ENCODE data around the gene ESRRB. TPM values are rescaled to one million over a fixed set of nuclear protein-coding genes. Genes with fewer than 3 reads are reported as not detected.
A peak's percentile ranks its signal among the peaks of the same experiment; 100 is the strongest.

Gene ESRRB
- total RNA-seq, 2 experiments from 2014 or later = 0.10 TPM; not detected in 1

GRCh38 chr14:76473481-76474263 lies 97.7 kb downstream of the ESRRB start:
- no peak overlapping the region for H3K27ac Mint-ChIP-seq
- H3K4me3 Mint-ChIP-seq = no peak overlapping the region
- H3K27me3 Mint-ChIP-seq = peaks cover 11% of the 10 kb centered on the region
- H3K9me3 Mint-ChIP-seq = no peaks in the 10 kb centered on the region
- H3K36me3 Mint-ChIP-seq = no peaks in the 10 kb centered on the region
- CTCF ChIA-PET = interaction anchor here (1.2 kb wide), 1 partner anchor 18 kb away, joined by 4 read pairs; no protein-coding TSS in a partner anchor
- POLR2A ChIA-PET = no interaction called here
- intact Hi-C loops (cut with micrococcal nuclease) = no loop called here
- DNase-seq = no peak
- no peaks in the 10 kb centered on the region for H3K4me1 Mint-ChIP-seq (ENCODE audit: low read depth)

GRCh38 chr14:76480426-76480825 lies 104.5 kb downstream of the ESRRB start:
- Mint-ChIP-seq H3K4me3 (no peak overlapping the region), H3K4me1 (ENCODE audit: low read depth) (no peaks in the 10 kb centered on the region), H3K27ac (no peak overlapping the region), H3K36me3 (no peaks in the 10 kb centered on the region), H3K27me3 (no peaks in the 10 kb centered on the region), H3K9me3 (no peaks in the 10 kb centered on the region)
- ChIA-PET CTCF (no interaction called here), POLR2A (no interaction called here)
- no peak for DNase-seq
- intact Hi-C loops (cut with micrococcal nuclease) = no loop called here

GRCh38 chr14:76484355-76484754 lies 108.4 kb downstream of the ESRRB start:
- intact Hi-C loops (cut with micrococcal nuclease) = no loop called here
- Mint-ChIP-seq H3K9me3 (no peaks in the 10 kb centered on the region), H3K4me1 (ENCODE audit: low read depth) (no peaks in the 10 kb centered on the region), H3K27ac (no peak overlapping the region), H3K36me3 (no peaks in the 10 kb centered on the region), H3K27me3 (no peaks in the 10 kb centered on the region), H3K4me3 (no peak overlapping the region)
- DNase-seq = no peak
- ChIA-PET POLR2A (no interaction called here), CTCF (no interaction called here)

- CTCF ChIA-PET = no interaction called here
- Mint-ChIP-seq H3K9me3 (no peaks in the 10 kb centered on the region), H3K4me3 (no peak overlapping the region), H3K27me3 (no peaks in the 10 kb centered on the region), H3K36me3 (no peaks in the 10 kb centered on the region), H3K4me1 (ENCODE audit: low read depth) (no peaks in the 10 kb centered on the region), H3K27ac (no peak overlapping the region)
- POLR2A ChIA-PET = no interaction called here
- intact Hi-C loops (cut with micrococcal nuclease) = no loop called here
- DNase-seq = no peak
These were observed 110.4 kb downstream of the ESRRB start for GRCh38 chr14:76486251-76486743.

GRCh38 chr14:76488551-76488950 lies 112.6 kb downstream of the ESRRB start:
- intact Hi-C loops (cut with micrococcal nuclease) = no loop called here
- no peaks in the 10 kb centered on the region for H3K36me3 Mint-ChIP-seq
- H3K4me1 Mint-ChIP-seq (ENCODE audit: low read depth) = no peaks in the 10 kb centered on the region
- ChIA-PET POLR2A (no interaction called here), CTCF (no interaction called here)
- no peak for DNase-seq
- H3K27ac Mint-ChIP-seq = no peak overlapping the region
- H3K27me3 Mint-ChIP-seq = no peaks in the 10 kb centered on the region
- H3K4me3 Mint-ChIP-seq = no peak overlapping the region
- H3K9me3 Mint-ChIP-seq = no peaks in the 10 kb centered on the region

GRCh38 chr14:76489667-76490066 lies 113.7 kb downstream of the ESRRB start:
- DNase-seq = no peak
- H3K4me3 Mint-ChIP-seq = no peak overlapping the region
- CTCF ChIA-PET = interaction anchor here (0.7 to 1.1 kb wide), 2 partner anchors 10 to 33 kb away, joined by 3 read pairs; no protein-coding TSS in a partner anchor
- no peaks in the 10 kb centered on the region for H3K9me3 Mint-ChIP-seq
- H3K36me3 Mint-ChIP-seq = no peaks in the 10 kb centered on the region
- H3K4me1 Mint-ChIP-seq (ENCODE audit: low read depth) = no peaks in the 10 kb centered on the region
- H3K27ac Mint-ChIP-seq = no peak overlapping the region
- no peaks in the 10 kb centered on the region for H3K27me3 Mint-ChIP-seq
- POLR2A ChIA-PET = no interaction called here
- intact Hi-C loops (cut with micrococcal nuclease) = no loop called here

- CTCF ChIA-PET = interaction anchor here (0.7 to 1.1 kb wide), 2 partner anchors 10 to 34 kb away, joined by 3 read pairs; no protein-coding TSS in a partner anchor
- intact Hi-C loops (cut with micrococcal nuclease) = no loop called here
- no peak overlapping the region for H3K27ac Mint-ChIP-seq
These were observed 114.2 kb downstream of the ESRRB start for GRCh38 chr14:76490111-76490510.

GRCh38 chr14:76490735-76491134 lies 114.8 kb downstream of the ESRRB start:
- no peak overlapping the region for H3K4me3 Mint-ChIP-seq
- no peaks in the 10 kb centered on the region for H3K36me3 Mint-ChIP-seq
- CTCF ChIA-PET = interaction anchor here (1.1 to 1.3 kb wide), 2 partner anchors 9 to 157 kb away, joined by 3 to 4 read pairs; no protein-coding TSS in a partner anchor
- H3K4me1 Mint-ChIP-seq (ENCODE audit: low read depth) = no peaks in the 10 kb centered on the region
- DNase-seq = no peak
- no peaks in the 10 kb centered on the region for H3K9me3 Mint-ChIP-seq
- POLR2A ChIA-PET = no interaction called here
- H3K27ac Mint-ChIP-seq = no peak overlapping the region
- intact Hi-C loops (cut with micrococcal nuclease) = no loop called here
- no peaks in the 10 kb centered on the region for H3K27me3 Mint-ChIP-seq

More at GRCh38 chr14:76490111-76490510, 114.2 kb downstream of the ESRRB start:
- POLR2A ChIA-PET = no interaction called here
- Mint-ChIP-seq H3K9me3 (no peaks in the 10 kb centered on the region), H3K4me1 (ENCODE audit: low read depth) (no peaks in the 10 kb centered on the region), H3K27me3 (no peaks in the 10 kb centered on the region), H3K4me3 (no peak overlapping the region), H3K36me3 (no peaks in the 10 kb centered on the region)
- no peak for DNase-seq

- no peaks in the 10 kb centered on the region for H3K4me1 Mint-ChIP-seq (ENCODE audit: low read depth)
- H3K9me3 Mint-ChIP-seq = no peaks in the 10 kb centered on the region
- CTCF ChIA-PET = interaction anchor here (1.3 kb wide), 1 partner anchor 157 kb away, joined by 4 read pairs; no protein-coding TSS in a partner anchor
These were observed 115.4 kb downstream of the ESRRB start for GRCh38 chr14:76491172-76491930.

GRCh38 chr14:76495983-76496382 lies 120.0 kb downstream of the ESRRB start:
- ChIA-PET CTCF (no interaction called here), POLR2A (no interaction called here)
- intact Hi-C loops (cut with micrococcal nuclease) = no loop called here
- no peaks in the 10 kb centered on the region for H3K4me1 Mint-ChIP-seq (ENCODE audit: low read depth)
- peaks cover 2% of the 10 kb centered on the region for H3K27me3 Mint-ChIP-seq
- no peak for DNase-seq
- no peak overlapping the region for H3K27ac Mint-ChIP-seq
- no peaks in the 10 kb centered on the region for H3K36me3 Mint-ChIP-seq
- no peaks in the 10 kb centered on the region for H3K9me3 Mint-ChIP-seq
- no peak overlapping the region for H3K4me3 Mint-ChIP-seq

More at GRCh38 chr14:76491172-76491930, 115.4 kb downstream of the ESRRB start:
- H3K4me3 Mint-ChIP-seq = no peak overlapping the region
- DNase-seq = no peak
- no peaks in the 10 kb centered on the region for H3K36me3 Mint-ChIP-seq
- POLR2A ChIA-PET = no interaction called here
- H3K27ac Mint-ChIP-seq = no peak overlapping the region
- H3K27me3 Mint-ChIP-seq = no peaks in the 10 kb centered on the region
- intact Hi-C loops (cut with micrococcal nuclease) = no loop called here

- Mint-ChIP-seq H3K27ac (no peak overlapping the region), H3K4me1 (ENCODE audit: low read depth) (no peaks in the 10 kb centered on the region), H3K4me3 (no peak overlapping the region), H3K36me3 (no peaks in the 10 kb centered on the region), H3K27me3 (peaks cover 2% of the 10 kb centered on the region), H3K9me3 (no peaks in the 10 kb centered on the region)
- POLR2A ChIA-PET = no interaction called here
- intact Hi-C loops (cut with micrococcal nuclease) = no loop called here
- CTCF ChIA-PET = no interaction called here
- DNase-seq = no peak
These were observed 120.7 kb downstream of the ESRRB start for GRCh38 chr14:76496595-76496994.

GRCh38 chr14:76497550-76498462 lies 121.9 kb downstream of the ESRRB start:
- POLR2A ChIA-PET = no interaction called here
- Mint-ChIP-seq H3K27me3 (peaks cover 2% of the 10 kb centered on the region), H3K27ac (no peak overlapping the region), H3K36me3 (no peaks in the 10 kb centered on the region), H3K4me1 (ENCODE audit: low read depth) (no peaks in the 10 kb centered on the region), H3K9me3 (no peaks in the 10 kb centered on the region), H3K4me3 (no peak overlapping the region)
- CTCF ChIA-PET = interaction anchor here (1.1 kb wide), 1 partner anchor 42 kb away, joined by 4 read pairs; no protein-coding TSS in a partner anchor
- peak; percentile 12 for DNase-seq
- intact Hi-C loops (cut with micrococcal nuclease) = no loop called here

Measured in activated CD4-positive, alpha-beta memory T cell treated with anti-CD3 and anti-CD28 coated beads for 36 hours (primary cell).